Measurements from ENCODE around the gene PHF23.

DNA sequence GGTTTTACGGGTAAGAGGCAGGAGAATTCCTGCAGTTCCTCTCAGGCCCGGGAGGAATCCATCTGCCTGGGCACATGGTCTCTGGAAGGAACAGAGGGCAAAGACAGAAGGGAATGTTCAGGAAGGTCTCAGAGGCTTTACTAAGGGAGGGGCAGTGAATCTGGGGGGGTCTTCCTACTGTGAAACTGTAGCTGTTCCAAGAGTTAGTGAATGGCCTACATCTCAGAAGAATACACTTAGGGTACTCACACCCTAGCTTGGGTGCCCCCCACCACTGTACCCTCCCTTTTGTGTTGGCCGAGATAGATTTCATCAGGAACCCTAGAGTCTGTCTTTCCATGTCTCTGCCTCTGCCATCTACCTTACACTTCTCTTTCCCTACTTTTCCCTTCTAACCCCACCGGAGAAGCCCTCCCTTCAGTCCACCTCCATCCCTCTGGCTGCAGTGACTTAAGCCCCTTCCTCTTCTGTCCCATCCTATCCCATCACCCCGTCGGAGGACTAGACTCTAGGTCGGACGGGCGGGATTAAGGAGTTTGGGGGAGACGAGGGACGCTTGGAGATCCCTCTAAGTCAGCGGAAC, 19.9 kb downstream of the PHF23 start:
- TF ChIP-seq, protein P1, sequence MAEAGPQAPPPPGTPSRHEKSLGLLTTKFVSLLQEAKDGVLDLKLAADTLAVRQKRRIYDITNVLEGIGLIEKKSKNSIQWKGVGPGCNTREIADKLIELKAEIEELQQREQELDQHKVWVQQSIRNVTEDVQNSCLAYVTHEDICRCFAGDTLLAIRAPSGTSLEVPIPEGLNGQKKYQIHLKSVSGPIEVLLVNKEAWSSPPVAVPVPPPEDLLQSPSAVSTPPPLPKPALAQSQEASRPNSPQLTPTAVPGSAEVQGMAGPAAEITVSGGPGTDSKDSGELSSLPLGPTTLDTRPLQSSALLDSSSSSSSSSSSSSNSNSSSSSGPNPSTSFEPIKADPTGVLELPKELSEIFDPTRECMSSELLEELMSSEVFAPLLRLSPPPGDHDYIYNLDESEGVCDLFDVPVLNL (CRISPR knock-in tag; IDR thresholded peaks at IDR 0.05; ENCODE audit: borderline replicate concordance, low read depth): no peak
- TF ChIP-seq, protein P2, sequence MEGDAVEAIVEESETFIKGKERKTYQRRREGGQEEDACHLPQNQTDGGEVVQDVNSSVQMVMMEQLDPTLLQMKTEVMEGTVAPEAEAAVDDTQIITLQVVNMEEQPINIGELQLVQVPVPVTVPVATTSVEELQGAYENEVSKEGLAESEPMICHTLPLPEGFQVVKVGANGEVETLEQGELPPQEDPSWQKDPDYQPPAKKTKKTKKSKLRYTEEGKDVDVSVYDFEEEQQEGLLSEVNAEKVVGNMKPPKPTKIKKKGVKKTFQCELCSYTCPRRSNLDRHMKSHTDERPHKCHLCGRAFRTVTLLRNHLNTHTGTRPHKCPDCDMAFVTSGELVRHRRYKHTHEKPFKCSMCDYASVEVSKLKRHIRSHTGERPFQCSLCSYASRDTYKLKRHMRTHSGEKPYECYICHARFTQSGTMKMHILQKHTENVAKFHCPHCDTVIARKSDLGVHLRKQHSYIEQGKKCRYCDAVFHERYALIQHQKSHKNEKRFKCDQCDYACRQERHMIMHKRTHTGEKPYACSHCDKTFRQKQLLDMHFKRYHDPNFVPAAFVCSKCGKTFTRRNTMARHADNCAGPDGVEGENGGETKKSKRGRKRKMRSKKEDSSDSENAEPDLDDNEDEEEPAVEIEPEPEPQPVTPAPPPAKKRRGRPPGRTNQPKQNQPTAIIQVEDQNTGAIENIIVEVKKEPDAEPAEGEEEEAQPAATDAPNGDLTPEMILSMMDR (IDR thresholded peaks at IDR 0.05): no peak
- TF ChIP-seq RELA (CRISPR knock-in tag; IDR thresholded peaks at IDR 0.05; ENCODE audit: borderline replicate concordance) (no peak), ZNF232 (CRISPR knock-in tag; IDR thresholded peaks at IDR 0.05) (no peak), ZNF138 (CRISPR knock-in tag; conservative IDR thresholded peaks at IDR 0.05) (no peak), CREM (CRISPR knock-in tag; IDR thresholded peaks at IDR 0.05) (no peak)
